Activated T-helper 9 cell treated with anti-CD3 and anti-CD28 coated beads, Interleukin-2, amount 50 U/mL, for 16 hours (primary cell): Measurements from ENCODE around the gene RBM12.
"Not testable (repeated sequence)": the region's sequence is repeated elsewhere in the genome, so short reads cannot be mapped to it uniquely, and the experiment has no call there.

ENCODE experiments used
- DNase-seq: peaks from one replicate; pipeline ENCODE4 v3.0.0-alpha.2; 2020; ENCODE audit warnings: low read depth

Gene RBM12

DNA sequence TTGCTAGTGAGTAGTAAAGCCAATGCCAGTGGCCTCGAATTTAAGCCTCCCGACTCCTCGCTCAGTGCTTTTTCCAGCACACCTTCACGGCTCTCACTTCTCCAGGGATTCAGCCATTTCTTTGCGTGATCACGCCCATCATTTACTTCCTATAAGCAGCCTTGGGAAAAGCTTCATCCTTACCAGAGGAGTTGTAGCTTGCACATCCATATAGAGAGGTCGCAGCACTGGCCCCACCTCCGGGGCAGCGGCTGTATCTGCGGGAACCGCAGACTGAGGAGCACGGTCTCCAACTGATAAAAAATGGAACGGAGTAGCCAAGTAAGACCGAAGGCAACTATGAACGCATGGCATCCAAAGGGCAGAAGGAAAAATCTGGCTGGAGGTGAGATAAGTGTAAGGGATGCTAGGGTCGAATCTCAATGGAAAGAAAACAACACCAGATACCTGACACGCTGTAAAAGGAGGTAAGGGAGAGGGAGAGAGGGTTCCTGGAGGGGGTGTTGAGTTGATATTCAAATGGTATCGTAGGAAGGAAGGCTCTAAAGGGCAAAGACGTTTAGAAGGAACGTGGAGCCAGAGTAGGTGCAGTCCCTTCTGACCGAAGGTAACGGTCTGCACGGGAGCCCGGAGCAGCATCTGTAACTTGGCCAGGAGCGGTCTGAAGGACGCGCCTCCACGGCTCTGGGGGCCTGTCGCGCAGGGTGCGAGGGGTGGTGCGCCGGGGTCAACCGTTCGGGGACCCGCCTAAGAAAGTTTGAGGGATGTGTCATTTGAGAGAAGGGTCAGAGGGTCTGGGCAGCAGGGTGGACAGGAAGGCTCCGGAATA lies 33.8 kb upstream of the RBM12 start:
- DNase-seq = no peak

DNA sequence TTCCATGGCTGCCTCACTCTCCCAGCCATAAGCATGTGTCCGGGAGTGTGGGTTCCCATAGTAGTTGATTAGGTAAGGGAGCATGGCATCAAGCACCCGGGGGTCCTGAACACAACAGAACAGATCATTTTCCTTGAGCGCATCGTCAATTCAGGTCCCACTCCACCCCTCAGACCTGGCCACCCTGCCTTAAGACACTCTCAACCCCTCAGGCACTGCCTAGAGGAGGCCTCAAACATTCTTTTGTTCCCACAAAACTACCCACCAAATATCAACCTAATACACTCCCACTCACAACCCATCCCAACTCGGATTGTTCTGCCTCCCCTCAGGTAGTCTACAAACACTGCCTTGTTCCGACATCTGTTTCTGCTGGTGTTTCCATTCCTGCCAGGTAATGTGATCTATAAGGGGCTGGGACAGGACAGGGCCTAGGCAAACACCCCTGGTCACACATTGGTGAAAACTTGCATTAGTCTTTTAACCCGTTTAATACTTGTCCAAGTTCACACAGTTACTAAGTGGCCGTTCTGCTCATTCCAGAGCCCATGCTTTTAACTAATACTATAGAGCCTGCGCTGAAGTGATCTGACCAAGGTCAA lies 33.1 kb upstream of the RBM12 start:
- no peak for DNase-seq

DNA sequence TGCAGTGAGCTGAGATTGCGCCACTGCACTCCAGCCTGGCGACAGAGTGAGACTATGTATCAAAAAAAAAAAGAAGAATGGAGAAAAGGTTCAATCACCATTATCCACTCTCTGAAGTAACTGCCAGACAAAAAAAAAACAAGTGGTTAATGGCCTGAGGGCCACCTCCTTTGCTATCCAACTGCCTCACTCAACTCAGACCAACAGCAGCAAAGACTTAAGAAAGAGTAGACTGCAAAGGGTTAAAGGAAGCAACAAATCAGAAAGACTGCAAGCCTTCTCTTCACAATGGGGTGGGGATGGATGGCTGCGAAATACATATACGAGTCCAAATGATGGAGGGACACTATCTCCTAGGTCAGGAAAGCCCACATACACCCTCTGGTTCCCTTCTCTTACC lies 31.3 kb upstream of the RBM12 start:
- DNase-seq = no peak

DNA sequence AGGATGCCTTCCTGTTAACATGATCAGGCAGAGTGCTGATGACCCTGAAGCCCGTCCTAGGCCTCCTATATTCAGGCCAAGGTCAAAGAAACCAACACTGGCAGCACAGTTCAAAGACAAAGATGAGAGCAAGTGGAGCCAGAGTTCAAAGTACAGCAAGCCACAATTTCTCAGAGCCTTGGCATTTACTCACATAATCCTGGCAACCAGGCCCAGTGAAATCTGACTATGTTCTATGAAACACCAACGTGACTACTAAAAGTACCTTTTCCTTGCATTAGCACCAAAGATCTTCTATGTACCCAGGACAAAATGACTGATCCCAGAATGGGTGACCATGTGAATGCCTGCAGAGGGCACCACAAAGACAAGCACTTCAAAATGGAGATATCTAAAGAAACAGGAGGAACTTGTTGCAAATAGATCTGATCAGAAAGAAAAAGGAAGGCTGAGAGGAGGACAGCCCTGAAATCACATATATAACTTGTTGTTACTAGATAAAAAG lies 30.6 kb upstream of the RBM12 start:
- DNase-seq = no peak

DNA sequence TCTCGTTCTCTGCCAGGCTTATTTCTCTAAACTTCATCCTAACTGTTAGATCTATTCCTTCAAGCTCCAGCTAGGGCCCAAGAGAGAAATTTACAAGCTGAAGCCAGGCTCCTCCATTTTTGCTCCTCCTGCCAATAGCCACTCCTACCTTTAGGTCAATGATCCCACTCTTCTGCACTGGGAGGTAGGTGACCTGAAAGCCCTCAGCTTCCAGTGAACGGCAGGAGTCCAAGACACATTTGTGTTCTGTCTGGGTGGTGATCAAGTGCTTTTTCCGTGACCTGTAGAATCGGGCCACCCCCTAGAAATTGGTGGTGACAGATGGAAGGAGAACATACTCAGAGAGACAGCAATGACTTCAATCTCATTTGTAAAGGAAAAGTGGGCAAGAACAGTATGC lies 25.6 kb upstream of the RBM12 start:
- DNase-seq = no peak

DNA sequence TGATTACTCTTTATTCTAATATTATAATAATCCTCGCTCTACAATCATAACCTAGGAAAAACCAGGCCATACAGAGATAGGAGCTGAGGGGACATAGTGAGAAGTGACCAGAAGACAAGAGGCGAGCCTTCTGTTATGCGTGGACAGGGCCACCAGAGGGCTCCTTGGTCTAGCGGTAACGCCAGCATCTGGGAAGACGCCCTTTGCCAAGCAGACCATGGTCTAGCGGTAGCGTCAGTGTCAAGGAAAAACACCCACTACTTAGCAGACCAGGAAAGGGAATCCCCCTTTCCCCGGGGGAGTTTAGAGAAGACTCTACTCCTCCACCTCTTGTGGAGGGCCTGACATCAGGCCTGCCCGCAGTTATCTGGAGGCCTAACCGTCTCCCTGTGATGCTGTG lies 22.2 kb upstream of the RBM12 start:
- not testable (repeated sequence) for DNase-seq

DNA sequence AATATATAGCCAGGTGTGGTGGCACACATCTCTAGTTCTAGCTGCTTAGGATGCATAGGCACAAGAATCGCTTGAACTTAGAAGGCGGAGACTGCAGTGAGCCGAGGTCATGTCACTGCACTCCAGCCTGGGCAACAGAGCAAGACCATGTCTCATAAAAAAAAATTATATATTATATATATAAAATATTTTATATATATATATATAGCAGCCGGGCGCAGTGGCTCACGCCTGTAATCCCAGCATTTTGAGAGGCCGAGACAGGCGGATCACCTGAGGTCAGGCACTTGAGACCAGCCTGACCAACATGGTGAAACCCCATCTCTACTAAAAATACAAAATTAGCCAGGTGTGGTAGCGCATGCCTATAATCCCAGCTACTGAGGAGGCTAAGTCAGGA lies 20.7 kb upstream of the RBM12 start:
- DNase-seq = not testable (repeated sequence)

DNA sequence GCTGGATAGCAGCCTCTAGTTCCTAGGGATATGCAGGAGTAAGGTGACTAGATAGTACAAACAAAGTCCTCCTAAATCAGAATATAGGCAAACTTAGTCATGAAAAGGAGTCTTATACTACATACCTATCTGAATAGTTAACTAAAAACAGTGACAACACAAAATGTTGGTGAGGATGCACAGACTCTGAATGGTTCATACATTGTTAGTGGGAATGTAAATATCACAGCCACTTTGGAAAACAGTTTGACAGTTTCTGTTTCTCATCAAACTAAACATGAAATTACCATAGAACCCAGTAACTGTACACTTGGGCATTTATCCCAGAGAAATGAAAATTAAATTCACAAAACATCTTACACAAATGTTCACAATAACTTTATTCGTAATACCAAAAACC lies 17.3 kb upstream of the RBM12 start:
- DNase-seq = no peak

DNA sequence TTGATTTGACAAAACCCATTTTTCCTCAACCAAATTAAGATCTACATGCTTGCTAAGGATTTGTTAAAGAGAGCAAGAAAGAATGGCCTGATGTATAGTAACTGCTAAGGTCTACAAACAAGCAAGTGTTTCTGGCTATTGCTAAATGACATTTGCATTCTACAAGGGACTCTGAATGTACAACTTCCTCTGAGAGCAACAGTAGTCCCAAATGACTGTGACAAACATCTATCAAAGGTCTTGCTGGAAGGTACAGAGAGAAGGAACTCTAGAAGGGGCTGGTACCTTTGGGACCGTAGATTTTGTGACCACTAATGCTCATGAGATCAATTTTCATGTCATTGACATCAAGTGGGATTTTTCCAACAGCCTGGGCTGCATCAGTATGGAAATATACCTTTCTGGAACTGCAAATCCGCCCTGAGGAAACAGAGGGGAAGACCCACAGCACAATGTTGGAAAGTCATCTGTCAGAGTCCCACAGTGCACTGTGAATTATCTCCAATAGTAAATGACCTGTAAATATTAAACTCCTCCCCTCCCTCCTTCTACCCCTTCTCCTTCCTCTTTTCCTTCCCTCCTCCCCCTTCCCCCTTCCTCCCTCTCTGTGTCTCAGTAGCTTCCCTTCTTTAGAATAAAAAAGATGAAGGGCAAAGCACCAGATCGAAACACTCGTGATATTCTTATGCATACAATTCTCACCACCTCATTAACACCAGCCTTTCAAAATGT lies 15.9 kb upstream of the RBM12 start:
- no peak for DNase-seq

DNA sequence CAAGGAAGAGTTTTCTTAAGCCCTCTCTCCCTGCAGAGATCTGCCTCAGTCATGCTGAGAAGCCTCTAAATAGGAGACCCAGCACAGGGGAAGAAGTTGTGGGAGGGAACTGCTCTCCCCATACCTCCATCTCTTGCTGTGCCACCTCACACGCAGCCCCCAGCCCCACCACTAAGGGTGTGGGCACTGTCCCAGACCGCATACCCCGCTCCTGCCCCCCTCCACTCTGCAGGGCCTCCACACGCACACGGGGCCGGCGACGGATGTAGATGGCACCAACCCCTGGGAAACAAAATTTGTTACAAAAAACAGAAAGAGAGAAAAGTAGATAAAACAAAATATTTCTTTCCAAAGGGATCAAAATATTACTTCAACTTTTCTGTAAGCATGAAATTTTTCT lies 10.2 kb upstream of the RBM12 start:
- DNase-seq = no peak

DNA sequence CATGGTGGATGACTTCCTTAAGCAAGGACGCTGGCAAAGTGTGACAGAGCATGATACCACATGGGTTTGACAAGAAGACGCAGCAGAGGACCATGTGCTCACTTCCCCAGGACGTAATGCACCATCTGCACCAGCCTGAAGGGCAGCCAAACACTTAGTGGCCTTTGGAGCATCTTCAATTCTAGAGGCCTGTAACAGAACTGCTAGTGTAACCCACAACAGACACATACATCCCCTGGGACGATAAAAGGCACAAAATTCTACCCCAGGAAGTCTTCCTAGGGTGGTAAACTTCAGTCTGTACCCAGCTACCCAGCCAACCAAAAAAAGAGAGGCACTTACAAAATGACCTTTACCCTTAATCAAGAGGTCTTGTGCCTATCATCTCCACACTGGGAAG lies 9.2 kb upstream of the RBM12 start:
- DNase-seq = no peak

DNA sequence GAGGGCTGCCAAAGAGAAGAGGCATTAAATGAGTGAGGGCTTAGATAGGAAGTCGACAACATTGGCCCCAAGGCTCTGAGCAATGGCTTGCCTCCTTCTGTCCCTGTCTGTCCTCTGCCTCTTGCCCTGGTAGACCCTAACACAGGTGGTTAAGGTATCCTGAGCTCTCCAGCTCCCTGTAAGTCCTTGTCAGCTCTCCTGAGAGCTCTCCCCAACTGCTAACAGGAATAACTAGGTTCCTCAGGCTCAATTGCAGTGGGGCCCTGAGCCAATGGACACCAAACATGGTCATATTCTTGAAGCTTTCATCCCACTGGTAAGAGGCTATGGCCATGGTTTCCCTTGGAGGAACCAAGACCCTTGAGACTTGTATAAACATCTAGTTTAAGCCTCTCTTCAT lies 5.0 kb upstream of the RBM12 start:
- no peak for DNase-seq

DNA sequence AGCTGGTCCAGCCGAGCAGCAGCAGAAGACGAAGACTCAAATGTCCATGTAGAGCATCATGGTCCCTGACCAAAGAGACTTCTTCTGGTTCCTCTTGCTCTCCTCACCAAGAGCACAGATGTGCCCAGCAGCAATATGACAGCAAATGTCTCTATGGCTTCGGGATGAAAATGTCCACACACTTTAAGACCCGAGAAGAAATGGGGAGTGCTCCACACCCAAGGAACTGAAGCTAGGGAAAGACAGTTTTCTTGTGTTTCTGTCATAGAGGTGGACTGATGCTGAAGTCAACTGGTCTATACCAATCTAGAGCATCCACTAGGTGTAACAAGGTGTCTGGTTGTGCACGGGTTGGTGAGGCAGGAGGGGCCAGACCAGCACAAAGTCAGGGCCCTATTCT lies 4.5 kb upstream of the RBM12 start:
- DNase-seq = no peak

DNA sequence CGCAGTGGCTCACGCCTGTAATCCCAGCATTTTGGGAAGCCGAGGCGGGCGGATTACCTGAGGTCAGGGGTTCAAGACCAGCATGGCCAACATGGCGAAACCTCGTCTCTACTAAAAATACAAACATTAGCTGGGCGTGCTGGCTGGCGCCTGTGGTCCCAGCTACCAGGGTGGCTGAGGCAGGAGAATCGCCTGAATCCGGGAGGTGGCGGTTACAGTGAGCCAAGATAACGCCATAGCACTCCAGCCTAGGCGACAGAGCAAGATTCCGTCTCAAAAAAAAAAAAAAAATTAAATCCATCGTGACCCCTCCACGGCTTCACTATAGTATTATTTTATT lies 1.2 kb upstream of the RBM12 start:
- no peak for DNase-seq

DNA sequence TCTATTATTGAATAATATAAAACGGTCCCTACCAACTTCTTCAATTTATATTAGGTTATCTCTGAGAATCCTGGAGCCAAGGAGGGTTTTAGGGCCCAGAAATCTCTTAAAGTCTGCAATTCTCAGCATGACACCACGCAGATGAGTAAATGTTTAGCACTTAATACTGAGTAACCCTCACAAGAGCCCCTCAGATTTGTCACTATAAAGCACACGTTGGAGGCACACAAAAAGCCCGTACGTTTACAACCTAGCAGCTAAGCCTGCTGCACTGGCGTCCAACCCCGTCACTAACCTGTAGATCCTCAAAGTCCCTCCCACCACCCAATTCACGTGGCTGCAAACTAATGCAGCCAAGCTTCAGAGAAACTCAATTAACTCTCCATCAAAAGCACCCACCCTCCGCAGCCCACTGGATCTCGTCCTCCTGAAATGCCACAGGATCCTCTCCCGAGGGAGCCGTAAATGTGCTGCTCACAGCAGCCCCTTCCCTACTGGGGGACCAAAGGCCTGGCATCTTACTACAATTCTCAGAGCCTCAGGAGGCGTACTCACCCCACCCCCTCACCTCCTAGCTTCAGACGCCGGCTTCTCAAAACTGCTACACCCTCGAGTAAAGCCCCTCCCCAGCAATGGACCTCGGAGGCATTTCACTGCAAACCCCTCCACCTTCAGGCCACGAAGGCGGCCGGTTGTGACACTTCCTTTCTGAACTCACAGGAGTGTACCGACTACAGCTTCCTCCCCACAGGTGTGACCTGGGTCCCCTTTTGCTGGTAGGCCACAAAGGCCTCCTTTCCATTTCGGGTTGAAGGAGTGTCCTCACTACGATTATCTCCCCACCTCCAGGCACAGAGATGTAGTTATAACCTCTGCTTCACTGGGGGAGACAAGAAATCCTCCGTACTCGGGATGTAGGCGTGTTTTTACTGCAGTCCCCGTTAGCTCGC lies 909 bp downstream of the RBM12 start:
- DNase-seq = peak; percentile 41

DNA sequence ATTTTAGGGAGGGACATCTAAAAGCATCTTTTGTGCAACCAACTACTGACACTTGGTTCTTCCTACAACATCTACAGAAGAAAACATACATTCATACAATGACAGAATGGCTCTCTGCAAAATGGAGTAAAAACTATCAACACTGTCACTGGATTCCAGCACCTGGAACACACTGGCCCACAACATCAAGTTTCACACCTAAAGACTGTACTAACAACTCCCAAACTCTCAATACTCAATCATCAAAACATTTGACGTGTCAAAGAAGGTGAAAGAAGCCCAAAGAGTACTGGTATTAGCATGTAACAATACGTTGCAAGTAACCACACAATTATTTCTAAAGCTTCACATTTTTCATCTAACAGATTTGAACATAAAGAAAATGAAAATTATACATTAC lies 2.1 kb downstream of the RBM12 start:
- no peak for DNase-seq

DNA sequence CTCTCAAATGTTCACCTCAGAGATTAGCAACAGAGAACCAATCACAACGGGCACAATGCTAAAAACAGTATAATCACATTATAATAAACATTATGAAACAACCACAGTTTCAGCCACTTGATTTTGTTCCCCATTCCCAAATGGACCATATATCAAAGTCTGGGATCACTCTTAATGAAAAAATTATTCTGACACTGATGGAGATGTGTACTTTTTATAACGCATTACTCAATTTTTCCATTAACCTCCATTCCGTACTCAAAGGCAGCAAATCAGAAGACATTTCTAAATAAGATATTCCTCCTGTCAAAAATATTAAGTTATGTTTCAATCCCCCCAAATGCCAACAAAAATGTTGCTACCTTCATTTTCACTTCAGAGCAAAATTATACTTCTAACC lies 2.8 kb downstream of the RBM12 start:
- DNase-seq = no peak

DNA sequence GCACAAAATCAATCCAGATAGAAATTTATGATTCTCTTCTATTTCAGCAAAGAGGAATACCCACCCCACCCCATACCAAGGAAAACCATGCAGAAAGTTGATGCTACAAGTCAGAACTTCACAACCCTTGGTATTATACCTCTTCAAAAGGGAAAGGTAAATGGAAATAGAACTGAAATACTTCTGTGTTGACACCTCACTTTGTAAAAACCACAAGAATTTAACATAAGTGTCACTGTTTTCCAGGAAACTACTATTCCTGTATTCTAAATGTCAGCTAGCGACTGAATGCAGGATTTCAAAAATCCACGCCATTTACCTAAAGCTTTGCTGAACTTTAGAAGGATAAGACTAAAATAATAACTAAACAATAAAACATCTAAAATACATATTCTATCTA lies 3.6 kb downstream of the RBM12 start:
- no peak for DNase-seq

DNA sequence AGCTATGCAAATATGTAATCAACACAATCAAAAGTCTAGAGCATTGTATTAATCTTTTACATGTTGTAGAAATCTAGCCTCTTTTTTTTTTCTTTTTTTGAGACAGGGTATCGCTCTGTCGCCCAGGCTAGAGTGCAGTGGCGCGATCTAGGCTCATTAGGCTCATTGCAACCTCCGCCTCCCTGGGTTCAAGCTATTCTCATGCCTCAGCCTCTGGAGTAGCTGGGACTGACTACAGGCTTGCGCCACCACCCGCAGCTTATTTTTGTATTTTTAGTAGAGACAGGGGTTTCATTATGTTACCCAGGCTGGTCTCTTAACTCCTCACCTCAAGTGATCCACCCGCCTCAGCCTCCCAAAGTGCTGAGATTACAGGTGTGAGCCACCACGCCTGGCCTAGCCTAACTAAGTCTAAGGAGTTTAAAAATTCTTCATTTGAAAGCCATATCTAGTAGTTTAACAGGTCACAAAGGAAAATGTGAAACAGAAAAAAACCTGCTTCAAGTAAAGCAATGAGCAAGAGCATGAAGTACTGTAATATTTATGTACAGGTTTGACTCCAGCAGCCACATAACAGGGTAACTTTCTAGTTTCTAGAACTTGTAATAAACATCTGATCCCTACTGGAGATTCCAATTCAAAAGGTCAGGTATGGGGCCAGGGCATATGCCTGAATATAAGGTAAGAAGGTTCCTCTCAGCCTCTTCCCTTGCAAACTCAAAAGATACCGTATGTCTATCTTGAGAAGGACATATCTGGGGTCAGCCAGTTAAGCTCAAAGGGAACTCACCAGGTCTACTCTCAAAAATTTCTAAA lies 4.4 kb downstream of the RBM12 start:
- no peak for DNase-seq

DNA sequence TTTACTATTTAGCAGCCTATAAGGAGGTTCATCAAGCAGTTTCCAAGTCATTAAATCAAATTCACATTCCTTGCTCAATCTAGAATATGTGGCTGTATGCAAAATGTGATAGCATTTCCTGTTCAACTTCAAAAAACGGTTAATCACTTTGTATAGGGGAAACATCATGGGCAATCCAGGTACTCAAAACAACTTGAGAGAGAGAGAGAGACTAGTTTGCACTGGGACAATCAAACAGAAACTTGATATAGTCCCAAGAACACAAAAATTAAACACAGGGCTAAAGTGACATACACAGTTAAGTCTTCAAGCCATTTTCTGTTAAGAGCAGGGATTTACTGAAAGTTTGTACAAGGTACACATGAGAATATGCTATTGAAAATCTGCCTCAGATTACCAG lies 7.4 kb downstream of the RBM12 start:
- DNase-seq = no peak

DNA sequence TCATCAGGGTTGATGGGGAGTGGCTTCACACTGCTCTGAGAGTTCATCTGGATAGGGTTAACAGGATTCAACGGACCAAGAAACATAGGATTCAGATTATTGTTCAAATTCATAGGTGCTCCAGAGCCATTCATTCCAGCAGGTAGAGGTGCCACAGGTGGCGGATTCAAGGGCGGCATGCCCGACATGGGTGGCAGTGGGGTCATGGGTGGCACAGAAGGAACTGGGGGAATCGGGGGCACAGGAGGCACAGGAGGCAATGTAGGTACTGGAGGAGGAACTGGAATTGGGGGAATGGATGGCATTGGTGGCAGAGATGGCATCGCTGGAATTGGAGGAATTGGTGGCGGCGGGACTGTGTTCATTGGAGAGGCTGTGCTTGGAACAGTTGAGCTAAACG lies 10.3 kb downstream of the RBM12 start:
- no peak for DNase-seq
